Endothelial cell of umbilical vein (primary cell): ENCODE results near the gene ADTRP.

Experiments
- MYC ChIP-seq: IDR thresholded peaks from one replicate; pipeline ENCODE4 v1.6.1; 2011; ENCODE audit warnings: mild to moderate bottlenecking, low read depth, low read length
- POLR2AphosphoS5 ChIP-seq: IDR thresholded peaks from 2 replicates; pipeline ENCODE4 v1.6.1; 2012; ENCODE audit warnings: low read depth, mild to moderate bottlenecking, control low read depth, low read length, moderate library complexity; ENCODE audit not compliant: insufficient read depth
- TF ChIP-seq, protein P1 (sequence below), 2 donors: IDR thresholded peaks; 1 replicate in 1 of 2; 2 replicates in 1 of 2; pipeline ENCODE4 v1.5.1; 2011; ENCODE audit warnings: low read length in 2 of 2, mild to moderate bottlenecking in 2 of 2, moderate library complexity in 2 of 2, control low read depth in 1 of 2, inconsistent platforms in 1 of 2, low read depth in 1 of 2; ENCODE audit not compliant: insufficient read depth in 1 of 2; ENCODE audit errors: extremely low read depth in 1 of 2

- TF ChIP-seq, protein P1, sequence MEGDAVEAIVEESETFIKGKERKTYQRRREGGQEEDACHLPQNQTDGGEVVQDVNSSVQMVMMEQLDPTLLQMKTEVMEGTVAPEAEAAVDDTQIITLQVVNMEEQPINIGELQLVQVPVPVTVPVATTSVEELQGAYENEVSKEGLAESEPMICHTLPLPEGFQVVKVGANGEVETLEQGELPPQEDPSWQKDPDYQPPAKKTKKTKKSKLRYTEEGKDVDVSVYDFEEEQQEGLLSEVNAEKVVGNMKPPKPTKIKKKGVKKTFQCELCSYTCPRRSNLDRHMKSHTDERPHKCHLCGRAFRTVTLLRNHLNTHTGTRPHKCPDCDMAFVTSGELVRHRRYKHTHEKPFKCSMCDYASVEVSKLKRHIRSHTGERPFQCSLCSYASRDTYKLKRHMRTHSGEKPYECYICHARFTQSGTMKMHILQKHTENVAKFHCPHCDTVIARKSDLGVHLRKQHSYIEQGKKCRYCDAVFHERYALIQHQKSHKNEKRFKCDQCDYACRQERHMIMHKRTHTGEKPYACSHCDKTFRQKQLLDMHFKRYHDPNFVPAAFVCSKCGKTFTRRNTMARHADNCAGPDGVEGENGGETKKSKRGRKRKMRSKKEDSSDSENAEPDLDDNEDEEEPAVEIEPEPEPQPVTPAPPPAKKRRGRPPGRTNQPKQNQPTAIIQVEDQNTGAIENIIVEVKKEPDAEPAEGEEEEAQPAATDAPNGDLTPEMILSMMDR (IDR thresholded peaks at IDR 0.05; ENCODE audit: extremely low read depth in 1 of 2, insufficient read depth in 1 of 2, low read depth in 1 of 2, low read length in 2 of 2): no peak
- no peak for TF ChIP-seq POLR2AphosphoS5
- no peak for TF ChIP-seq MYC
Measured at GRCh38 chr6:11782524-11782923, 3.9 kb upstream of the ADTRP start.
